H1 (cell line): ENCODE results near the gene SNX19. TPM values are rescaled to one million over a fixed set of nuclear protein-coding genes. Genes with fewer than 3 reads are reported as not detected.

Experiments used
- BCL11A ChIP-seq, 2 experiments: IDR thresholded peaks; one replicate each; pipeline ENCODE4 v1.6.1; 2011; ENCODE audit warnings: low read depth in 2 of 2, low read length in 2 of 2, mild to moderate bottlenecking in 2 of 2
- HDAC2 ChIP-seq, 2 experiments: fragments of 300-600 bp in 1 of 2; sonication (generic) in 1 of 2; IDR thresholded peaks; 2 replicates each; pipeline ENCODE4 v1.6.1; 2011 to 2012; ENCODE audit warnings: low read depth in 2 of 2, low read length in 2 of 2, mild to moderate bottlenecking in 2 of 2, moderate library complexity in 2 of 2, borderline replicate concordance in 1 of 2, inconsistent platforms in 1 of 2
- SIN3A ChIP-seq, 2 experiments: IDR thresholded peaks in 1 of 2; conservative IDR thresholded peaks in 1 of 2; 2 replicates each; pipeline ENCODE4 v1.6.1; 2011 to 2012; ENCODE audit warnings: low read length in 2 of 2, improper control_type of control experiment in 1 of 2, low read depth in 1 of 2, mild to moderate bottlenecking in 1 of 2
- polyA plus RNA-seq, 7 experiments: library from polyadenylated mRNA; depleted of rRNA in 3 of 7; stranded (reverse) in 5 of 7; unstranded in 2 of 7; fragments of >200 nt in 5 of 7; fragments of 200-250 nt in 2 of 7; gene quantifications; 1 replicate in 5 of 7; 2 replicates in 1 of 7; 4 replicates in 1 of 7; pipeline versions ENCODE4 v1.2.1 to v1.2.3, GENCODE V29; 2011 to 2013; ENCODE audit warnings: missing spikeins in 2 of 7, mixed read lengths in 2 of 7
- total RNA-seq: library from RNA; stranded (reverse); fragmentation: NEBNext Ultra II Directional; extraction: Animal tissue kit (Norgen Biotek cat#: 25700); gene quantifications from 2 replicates; pipeline ENCODE4 v1.2.1, GENCODE V29; 2021

The SNX19 gene
- total and polyA plus RNA-seq, 2 of the 8 experiments (the other 6 are each of a cell fraction or from before 2014, with no cell fraction given) = 15.0 to 25.2 TPM

DNA sequence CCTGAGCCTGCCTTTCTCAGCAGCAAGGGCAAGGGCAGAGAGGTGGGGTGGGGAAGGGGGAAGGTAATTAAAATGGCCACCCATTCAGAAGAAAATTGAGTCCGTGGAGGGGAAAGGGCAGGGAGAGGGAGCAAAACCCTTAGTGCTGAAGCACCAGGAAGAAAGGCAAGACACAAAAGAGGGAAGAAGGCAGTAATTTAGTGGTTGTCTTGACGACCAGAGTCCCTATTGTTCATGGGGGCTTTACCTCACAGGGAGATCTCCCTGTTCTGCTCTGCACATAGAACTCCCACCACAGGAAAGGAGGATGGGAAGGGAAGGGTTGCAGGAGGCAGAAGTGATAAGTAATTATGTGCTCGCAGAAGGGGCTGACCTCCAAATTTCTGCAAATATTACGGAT is 23.4 kb downstream of the SNX19 start (continued):
- TF ChIP-seq BCL11A (IDR thresholded peaks at IDR 0.05; ENCODE audit: low read depth in 2 of 2, low read length in 2 of 2) = no peak
- no peak for TF ChIP-seq SIN3A (conservative IDR thresholded peaks at IDR 0.05 in 1 of 2, IDR thresholded peaks at IDR 0.05 in 1 of 2; ENCODE audit: low read depth in 1 of 2, low read length in 2 of 2)
- no peak for TF ChIP-seq HDAC2 (IDR thresholded peaks at IDR 0.05; ENCODE audit: borderline replicate concordance in 1 of 2, low read depth in 2 of 2, low read length in 2 of 2)
